Skin epidermis (tissue), 12 donors: ENCODE data around the gene BCR.
A peak's percentile ranks its signal among the peaks of the same experiment; 100 is the strongest.

Experiments used
- H3K27ac ChIP-seq, 21 experiments: fragments of 200-600 bp; sonication (generic) in 11 of 21; one replicate each; pipeline ENCODE4 v1.5.0; 2020; ENCODE audit warnings: mild to moderate bottlenecking in 3 of 21, inconsistent platforms in 2 of 21, moderate library complexity in 2 of 21
- H3K4me3 ChIP-seq, 7 experiments: fragments of 200-600 bp; sonication (generic) in 2 of 7; one replicate each; pipeline ENCODE4 v1.5.0; 2020; ENCODE audit warnings: inconsistent platforms in 2 of 7, mild to moderate bottlenecking in 2 of 7, moderate library complexity in 1 of 7

Gene BCR

GRCh38 chr22:23211622-23212021, 31.3 kb downstream of the BCR start:
- no peak overlapping the region for H3K4me3 ChIP-seq
- H3K27ac ChIP-seq, result no peak overlapping the region

- Histone ChIP-seq H3K27ac (no peak overlapping the region), H3K4me3 (no peak overlapping the region)
Observed at GRCh38 chr22:23212061-23213021, 32.0 kb downstream of the BCR start.

GRCh38 chr22:23213022-23213555, 32.8 kb downstream of the BCR start:
- Histone ChIP-seq H3K27ac (no peak overlapping the region), H3K4me3 (no peak overlapping the region)

GRCh38 chr22:23213581-23214334, 33.4 kb downstream of the BCR start:
- peak overlapping the region in 3 of 21 experiments; percentile 52 to 76 (median 60) for H3K27ac ChIP-seq

GRCh38 chr22:23214398-23214797, 34.1 kb downstream of the BCR start:
- H3K27ac ChIP-seq, result peak overlapping the region in 4 of 21 experiments; percentile 2 to 76 (median 56)
- H3K4me3 ChIP-seq, result no peak overlapping the region

More at GRCh38 chr22:23213581-23214334, 33.4 kb downstream of the BCR start:
- H3K4me3 ChIP-seq, result no peak overlapping the region

- Histone ChIP-seq H3K4me3 (no peak overlapping the region), H3K27ac (peak overlapping the region in 11 of 21 experiments; percentile 4 to 76 (median 33))
Observed at GRCh38 chr22:23215294-23216241, 35.3 kb downstream of the BCR start.

GRCh38 chr22:23216461-23217170, 36.3 kb downstream of the BCR start:
- Histone ChIP-seq H3K27ac (peak overlapping the region in 17 of 21 experiments; percentile 8 to 74 (median 59)), H3K4me3 (no peak overlapping the region)

- Histone ChIP-seq H3K4me3 (no peak overlapping the region), H3K27ac (peak overlapping the region in 17 of 21 experiments; percentile 3 to 86 (median 64))
Observed at GRCh38 chr22:23217171-23218052, 37.1 kb downstream of the BCR start.

GRCh38 chr22:23218053-23218866, 38.0 kb downstream of the BCR start:
- no peak overlapping the region for H3K4me3 ChIP-seq
- H3K27ac ChIP-seq, result peak overlapping the region in 15 of 21 experiments; percentile 3 to 86 (median 67)

GRCh38 chr22:23218867-23219251, 38.5 kb downstream of the BCR start:
- Histone ChIP-seq H3K4me3 (no peak overlapping the region), H3K27ac (peak overlapping the region in 16 of 21 experiments; percentile 3 to 86 (median 66))

GRCh38 chr22:23219317-23219716, 39.0 kb downstream of the BCR start:
- no peak overlapping the region for H3K4me3 ChIP-seq

GRCh38 chr22:23219822-23220484, 39.6 kb downstream of the BCR start:
- Histone ChIP-seq H3K27ac (peak overlapping the region in 20 of 21 experiments; percentile 4 to 86 (median 66)), H3K4me3 (no peak overlapping the region)

More at GRCh38 chr22:23219317-23219716, 39.0 kb downstream of the BCR start:
- H3K27ac ChIP-seq, result peak overlapping the region in 18 of 21 experiments; percentile 4 to 86 (median 67)

- H3K4me3 ChIP-seq, result no peak overlapping the region
- peak overlapping the region in 19 of 21 experiments; percentile 4 to 86 (median 65) for H3K27ac ChIP-seq
Observed at GRCh38 chr22:23220485-23221350, 40.4 kb downstream of the BCR start.

- Histone ChIP-seq H3K27ac (peak overlapping the region in 9 of 21 experiments; percentile 13 to 86 (median 67)), H3K4me3 (no peak overlapping the region)
Observed at GRCh38 chr22:23221351-23221804, 41.1 kb downstream of the BCR start.
